Activated T-helper 1 cell treated with anti-CD3 and anti-CD28 coated beads, Interleukin-12 subunit alpha, Interleukin-12 subunit beta, Interleukin-2, Interleukin-4 antibody, amounts not matched to agents 30 ng/mL and 10 ng/mL and 1 ng/mL, durations not matched to agents 14 hours and 24 hours and 36 hours (primary cell): Measurements from ENCODE around the gene OR5D16. TPM values are rescaled to one million over a fixed set of nuclear protein-coding genes. Genes with fewer than 3 reads are reported as not detected.
"Not testable (repeated sequence)": the region's sequence is repeated elsewhere in the genome, so short reads cannot be mapped to it uniquely, and the experiment has no call there.

Experiments
- DNase-seq: peaks from one replicate; pipeline ENCODE4 v3.0.0; 2021; ENCODE audit warnings: low spot score
- H3K27ac Mint-ChIP-seq: one replicate; pipeline ENCODE4 v1.8.0; 2021; ENCODE audit warnings: mild to moderate bottlenecking, mixed read lengths
- H3K27me3 Mint-ChIP-seq: one replicate; pipeline ENCODE4 v1.8.0; 2022; ENCODE audit warnings: mild to moderate bottlenecking, moderate library complexity, mixed read lengths; ENCODE audit not compliant: insufficient read depth
- H3K36me3 Mint-ChIP-seq: one replicate; pipeline ENCODE4 v1.8.0; 2021; ENCODE audit warnings: low read depth, mixed read lengths
- H3K4me1 Mint-ChIP-seq: one replicate; pipeline ENCODE4 v1.8.0; 2021; ENCODE audit warnings: low read depth, mixed read lengths
- H3K4me3 Mint-ChIP-seq: one replicate; pipeline ENCODE4 v1.8.0; 2021; ENCODE audit warnings: mild to moderate bottlenecking, moderate library complexity, mixed read lengths
- H3K9me3 Mint-ChIP-seq: one replicate; pipeline ENCODE4 v1.8.0; 2021; ENCODE audit warnings: mixed read lengths
- intact Hi-C: fragments of 100-400 bp; cut with micrococcal nuclease; formaldehyde crosslinking; loops from one replicate; pipeline ENCODE4 v1.15.1; 2024
- total RNA-seq: library from RNA; stranded (reverse); gene quantifications from 2 replicates; pipeline ENCODE4 v1.2.3, GENCODE V29; 2022

Gene OR5D16
- total RNA-seq, 1 donor from 2014 or later = not detected

GRCh38 chr11:55873146-55873545 lies 34.6 kb downstream of the OR5D16 start:
- H3K27ac Mint-ChIP-seq, H3K4me1 Mint-ChIP-seq, H3K4me3 Mint-ChIP-seq, H3K27me3 Mint-ChIP-seq, H3K36me3 Mint-ChIP-seq, intact Hi-C loops, DNase-seq: not testable (repeated sequence)
- peaks cover 24% of the 10 kb centered on the region for H3K9me3 Mint-ChIP-seq

GRCh38 chr11:55882997-55883396 lies 44.4 kb downstream of the OR5D16 start, which contains the start of gene TRIM51:
Gene TRIM51, plus strand, starts transcription at chr11:55883297. Its CDS starts 2,132 bp downstream, at chr11:55885429.
- not testable (repeated sequence) for H3K27me3 Mint-ChIP-seq, H3K9me3 Mint-ChIP-seq, H3K36me3 Mint-ChIP-seq

GRCh38 chr11:55884995-55885394 lies 46.4 kb downstream of the OR5D16 start:
- H3K27me3 Mint-ChIP-seq, H3K36me3 Mint-ChIP-seq, H3K4me3 Mint-ChIP-seq, DNase-seq, intact Hi-C loops, H3K27ac Mint-ChIP-seq, H3K4me1 Mint-ChIP-seq, H3K9me3 Mint-ChIP-seq: not testable (repeated sequence)

More at GRCh38 chr11:55882997-55883396, 44.4 kb downstream of the OR5D16 start, which contains the start of gene TRIM51:
- intact Hi-C loops, H3K4me3 Mint-ChIP-seq, H3K4me1 Mint-ChIP-seq, H3K27ac Mint-ChIP-seq, DNase-seq: not testable (repeated sequence)

- H3K4me3 Mint-ChIP-seq, H3K9me3 Mint-ChIP-seq, H3K36me3 Mint-ChIP-seq, DNase-seq, H3K27me3 Mint-ChIP-seq, H3K4me1 Mint-ChIP-seq, H3K27ac Mint-ChIP-seq, intact Hi-C loops: not testable (repeated sequence)
Observed at GRCh38 chr11:55885481-55885880, 46.9 kb downstream of the OR5D16 start.

Other genes starting within 250 kb of the OR5D16 start
- not detected in 2 replicates for gene OR4C11, start 231.1 kb upstream of the OR5D16 start, total RNA-seq
- gene OR4P4, start 203.6 kb upstream of the OR5D16 start, total RNA-seq = not detected in 2 replicates
- gene OR4S2, start 190.4 kb upstream of the OR5D16 start, total RNA-seq = not detected in 2 replicates
- gene OR4C6, start 176.6 kb upstream of the OR5D16 start, total RNA-seq = not detected in 2 replicates
- gene OR5D13, start 65.3 kb upstream of the OR5D16 start, total RNA-seq = not detected in 2 replicates
- gene OR5D14, start 43.2 kb upstream of the OR5D16 start, total RNA-seq = not detected in 2 replicates
- gene OR5L1, start 27.4 kb upstream of the OR5D16 start, total RNA-seq = not detected in 2 replicates
- not detected in 2 replicates for gene OR5D18, start 19.1 kb upstream of the OR5D16 start, total RNA-seq
- not detected in 2 replicates for gene OR5L2, start 11.5 kb upstream of the OR5D16 start, total RNA-seq
- gene TRIM51, start 44.5 kb downstream of the OR5D16 start, total RNA-seq = not detected in 2 replicates
- gene OR5W2, start 75.8 kb downstream of the OR5D16 start, total RNA-seq = not detected in 2 replicates
- gene OR5I1, start 97.6 kb downstream of the OR5D16 start, total RNA-seq = not detected in 2 replicates
- gene OR10AG1, start 131.2 kb downstream of the OR5D16 start, total RNA-seq = not detected in 2 replicates
- gene OR5F1, start 155.9 kb downstream of the OR5D16 start, total RNA-seq = not detected in 2 replicates
- gene OR5AS1, start 188.9 kb downstream of the OR5D16 start, total RNA-seq = not detected in 2 replicates